HCT116 (cell line): ENCODE data around the gene KRT5. TPM values are rescaled to one million over a fixed set of nuclear protein-coding genes. Genes with fewer than 3 reads are reported as not detected.

Experiments used
- ATAC-seq: fragments of 200-7000 bp; cut with Tn5 transposase; 2 replicates; pipeline ENCODE4 v1.9.1; 2020; ENCODE audit warnings: mild to moderate bottlenecking, moderate library complexity
- BruUV-seq: library from RNA; stranded (reverse); fragments of 400-500 nt; replicated peaks from 2 replicates; lab custom pipeline; 2021; lab: Mats Ljungman, UMichigan
- CTCF ChIA-PET: fragments of 300-600 bp; sonication (Branson Sonifier 250); formaldehyde crosslinking; loops from one replicate; lab custom pipeline; 2021; ENCODE audit warnings: antibody characterized with exemption; lab: Charles Lee
- POLR2A ChIA-PET: fragments of 300-600, 350-600 bp; sonication (Branson Sonifier 250); formaldehyde crosslinking; loops from one replicate; lab custom pipeline; 2021; ENCODE audit warnings: antibody characterized with exemption; lab: Charles Lee
- RAD21 ChIA-PET, 2 experiments: fragments of 300-600 bp; sonication (Branson Sonifier 250); formaldehyde crosslinking; loops; one replicate each; lab custom pipeline; 2023; ENCODE audit warnings: low total read pairs in 2 of 2; ENCODE audit not compliant: uncharacterized antibody in 2 of 2, unreplicated experiment in 2 of 2, low non-redundant PET in 1 of 2; lab: Charles Lee
- DNase-seq: peaks from one replicate; pipeline ENCODE4 v3.0.0-alpha.2; 2010; ENCODE audit warnings: low read depth, low spot score
- H2AFZ ChIP-seq: fragments of 200-600 bp; shearing (Covaris generic), sonication (generic); 2 replicates; pipeline ENCODE4 v1.6.1; 2017; ENCODE audit warnings: low read depth, mixed run types, mixed read lengths, antibody characterized with exemption, low read length; ENCODE audit not compliant: poor library complexity, severe bottlenecking
- H3K27ac ChIP-seq: 2 replicates; pipeline ENCODE4 v1.5.1; 2012; ENCODE audit warnings: low read depth, low read length
- H3K27me3 ChIP-seq: fragments of 200-600 bp; sonication (generic); 2 replicates; pipeline ENCODE4 v1.6.1; 2016; ENCODE audit warnings: mixed run types, low read length, mixed read lengths; ENCODE audit not compliant: insufficient read depth
- H3K36me3 ChIP-seq, 2 experiments: fragments of 200-500 bp in 1 of 2; fragments of 200-600 bp in 1 of 2; sonication (Bioruptor generic) in 1 of 2; sonication (generic) in 1 of 2; 2 replicates each; pipeline versions ENCODE4 v1.5.1 to v1.6.1; 2014 to 2016; ENCODE audit warnings: low read length in 2 of 2, inconsistent platforms in 1 of 2, mixed read lengths in 1 of 2, mixed run types in 1 of 2; ENCODE audit not compliant: insufficient read depth in 2 of 2, control insufficient read depth in 1 of 2
- H3K4me1 ChIP-seq, 2 experiments: fragments of 200-600 bp in 1 of 2; sonication (generic) in 1 of 2; 2 replicates each; pipeline versions ENCODE4 v1.5.1 to v1.6.1; 2012 to 2017; ENCODE audit warnings: low read length in 2 of 2, inconsistent platforms in 1 of 2, mild to moderate bottlenecking in 1 of 2, mixed read lengths in 1 of 2, mixed run types in 1 of 2, moderate library complexity in 1 of 2; ENCODE audit not compliant: insufficient read depth in 2 of 2, control insufficient read depth in 1 of 2
- H3K4me2 ChIP-seq: fragments of 200-600 bp; sonication (generic); 2 replicates; pipeline ENCODE4 v1.6.1; 2017; ENCODE audit warnings: mixed run types, low read length, mixed read lengths
- H3K4me3 ChIP-seq, 2 experiments: fragments of 200-600 bp in 1 of 2; sonication (generic) in 1 of 2; replicated peaks in 1 of 2; 2 replicates each; pipeline ENCODE4 v1.5.1; 2011 to 2016; ENCODE audit warnings: low read length in 2 of 2, control low read depth in 1 of 2, low read depth in 1 of 2, mild to moderate bottlenecking in 1 of 2, mixed read lengths in 1 of 2, mixed run types in 1 of 2
- H3K79me2 ChIP-seq: fragments of 200-600 bp; sonication (generic); 2 replicates; pipeline ENCODE4 v1.6.1; 2017; ENCODE audit warnings: mild to moderate bottlenecking, mixed run types, low read length, moderate library complexity, mixed read lengths; ENCODE audit not compliant: insufficient read depth
- H3K9ac ChIP-seq: fragments of 200-600 bp; sonication (generic); 2 replicates; pipeline ENCODE4 v1.6.1; 2016; ENCODE audit warnings: low read length, mixed read lengths
- H3K9me2 ChIP-seq: fragments of 200-600 bp; sonication (generic), shearing (Covaris generic); 2 replicates; pipeline ENCODE4 v1.6.1; 2017; ENCODE audit warnings: mixed run types, mild to moderate bottlenecking, moderate library complexity; ENCODE audit not compliant: insufficient read depth
- H3K9me3 ChIP-seq, 2 experiments: fragments of 200-500 bp in 1 of 2; fragments of 200-600 bp in 1 of 2; sonication (Bioruptor generic) in 1 of 2; sonication (generic) in 1 of 2; 2 replicates each; pipeline ENCODE4 v1.6.1; 2014 to 2017; ENCODE audit warnings: low read length in 2 of 2, mixed read lengths in 2 of 2, inconsistent platforms in 1 of 2, low read depth in 1 of 2, mild to moderate bottlenecking in 1 of 2, mixed run types in 1 of 2, moderate library complexity in 1 of 2; ENCODE audit not compliant: control insufficient read depth in 1 of 2, insufficient read depth in 1 of 2
- H4K20me1 ChIP-seq: fragments of 200-600 bp; sonication (generic), shearing (Covaris generic); 2 replicates; pipeline ENCODE4 v1.6.1; 2017; ENCODE audit warnings: mixed run types, mild to moderate bottlenecking, moderate library complexity; ENCODE audit not compliant: insufficient read depth
- CBX3 ChIP-seq: IDR thresholded peaks from 2 replicates; pipeline ENCODE4 v1.6.1; 2012; ENCODE audit warnings: low read depth
- CEBPB ChIP-seq: IDR thresholded peaks from 2 replicates; pipeline ENCODE4 v1.6.1; 2012; ENCODE audit warnings: low read depth
- EGR1 ChIP-seq: IDR thresholded peaks from 2 replicates; pipeline ENCODE4 v1.6.1; 2012; ENCODE audit warnings: low read depth
- ELF1 ChIP-seq: IDR thresholded peaks from 2 replicates; pipeline ENCODE4 v1.6.1; 2012; ENCODE audit warnings: low read depth, borderline replicate concordance
- FOSL1 ChIP-seq: IDR thresholded peaks from 2 replicates; pipeline ENCODE4 v1.6.1; 2012; ENCODE audit warnings: low read depth
- JUND ChIP-seq: IDR thresholded peaks from 2 replicates; pipeline ENCODE4 v1.6.1; 2012
- MAX ChIP-seq: IDR thresholded peaks from 2 replicates; pipeline ENCODE4 v1.6.1; 2012
- POLR2AphosphoS5 ChIP-seq: IDR thresholded peaks from 2 replicates; pipeline ENCODE4 v1.6.1; 2011; ENCODE audit warnings: mild to moderate bottlenecking, low read depth, low read length, moderate library complexity
- RAD21 ChIP-seq: IDR thresholded peaks from 2 replicates; pipeline ENCODE4 v1.6.1; 2012; ENCODE audit warnings: low read depth, mild to moderate bottlenecking
- SIN3A ChIP-seq: IDR thresholded peaks from 2 replicates; pipeline ENCODE4 v1.6.1; 2012; ENCODE audit warnings: low read depth
- SP1 ChIP-seq: IDR thresholded peaks from 2 replicates; pipeline ENCODE4 v1.6.1; 2012; ENCODE audit warnings: low read depth
- SRF ChIP-seq: IDR thresholded peaks from 2 replicates; pipeline ENCODE4 v1.6.1; 2012; ENCODE audit warnings: low read depth
- TCF7L2 ChIP-seq: IDR thresholded peaks from 2 replicates; pipeline ENCODE4 v1.7.0; 2011; ENCODE audit warnings: borderline replicate concordance, inconsistent platforms; ENCODE audit not compliant: insufficient read depth, insufficient read length; ENCODE audit errors: extremely low read depth
- YY1 ChIP-seq: IDR thresholded peaks from 2 replicates; pipeline ENCODE4 v1.6.1; 2011; ENCODE audit warnings: low read length, low read depth, moderate library complexity, mild to moderate bottlenecking; ENCODE audit not compliant: insufficient replicate concordance; ENCODE audit errors: extremely low read depth
- ZBTB33 ChIP-seq: IDR thresholded peaks from 2 replicates; pipeline ENCODE4 v1.6.1; 2011; ENCODE audit warnings: mild to moderate bottlenecking, low read length, moderate library complexity; ENCODE audit not compliant: insufficient replicate concordance; ENCODE audit errors: extremely low read depth
- ZNF274 ChIP-seq: fragments of 200-500 bp; sonication (Bioruptor generic); IDR thresholded peaks from 2 replicates; pipeline ENCODE4 v1.6.1; 2014; ENCODE audit warnings: mild to moderate bottlenecking, low read depth, low read length, inconsistent platforms
- intact Hi-C: fragments of 100-400 bp; cut with micrococcal nuclease; formaldehyde crosslinking; loops from 2 replicates; pipeline ENCODE4 v1.10.0; 2022
- total RNA-seq: library from RNA; stranded (reverse); gene quantifications from one replicate; pipeline ENCODE4 v1.2.1, GENCODE V29; 2021; ENCODE audit not compliant: unreplicated experiment

Gene KRT5
- total RNA-seq, 1 experiment from 2014 or later: 0.44 TPM

GRCh38 chr12:52523824-52524223 lies 3.6 kb upstream of the KRT5 start:
- intact Hi-C loops: no loop called here
- H4K20me1 ChIP-seq: no peaks in the 10 kb centered on the region
- BruUV-seq: no TSS peak
- ChIA-PET POLR2A (no interaction called here), CTCF (no interaction called here), RAD21 (no interaction called here)
- ATAC-seq (no peak), DNase-seq (no peak)
- H3K27ac ChIP-seq: no peak overlapping the region
- H3K9me2 ChIP-seq: no peaks in the 10 kb centered on the region
- H2AFZ ChIP-seq: no peak overlapping the region
- H3K4me2 ChIP-seq: no peak overlapping the region
- no peak for TF ChIP-seq MAX
- TF ChIP-seq SP1: no peak
- TF ChIP-seq JUND: no peak
- no peak for TF ChIP-seq ELF1
- TF ChIP-seq YY1: no peak
- no peak for TF ChIP-seq RAD21
- TF ChIP-seq ZNF274: no peak
- no peak for TF ChIP-seq TCF7L2
- TF ChIP-seq FOSL1: no peak
- no peak for TF ChIP-seq CBX3
- no peak for TF ChIP-seq CEBPB
- TF ChIP-seq ZBTB33: no peak
- no peak for TF ChIP-seq POLR2AphosphoS5
- no peak for TF ChIP-seq SRF
- no peak for TF ChIP-seq SIN3A
- TF ChIP-seq EGR1: no peak
- no peaks in the 10 kb centered on the region for H3K9me3 ChIP-seq
- no peaks in the 10 kb centered on the region for H3K27me3 ChIP-seq
- no peak overlapping the region for H3K9ac ChIP-seq
- no peak overlapping the region for H3K4me3 ChIP-seq
- no peaks in the 10 kb centered on the region for H3K79me2 ChIP-seq
- H3K4me1 ChIP-seq: peaks cover 34 to 60% of the 10 kb centered on the region in 2 experiments
- H3K36me3 ChIP-seq: no peaks in the 10 kb centered on the region
